H1 (cell line): ENCODE measurements around the gene ZBTB7A. TPM values are rescaled to one million over a fixed set of nuclear protein-coding genes. Genes with fewer than 3 reads are reported as not detected.
A peak's percentile ranks its signal among the peaks of the same experiment; 100 is the strongest.

Experiments
- CTCF ChIA-PET: fragments of 300-600 bp; sonication (Branson Sonifier 250); formaldehyde crosslinking; loops from one replicate; lab custom pipeline; 2021; ENCODE audit not compliant: partially characterized antibody; lab: Charles Lee
- POLR2A ChIA-PET: fragments of 300-600 bp; sonication (Branson Sonifier 250); formaldehyde crosslinking; loops from one replicate; lab custom pipeline; 2021; ENCODE audit warnings: inconsistent platforms; ENCODE audit not compliant: partially characterized antibody; lab: Charles Lee
- DNase-seq, 2 experiments: peaks; one replicate each; pipeline versions ENCODE4 v3.0.0 to v3.0.0-alpha.2; 2010 to 2022; ENCODE audit warnings: low spot score in 2 of 2, low read depth in 1 of 2, mixed read lengths in 1 of 2
- FAIRE-seq: peaks from 2 replicates; lab custom pipeline; 2011; peaks lifted over from hg19 to GRCh38; lab: Jason Lieb, UNC
- H2AFZ ChIP-seq: 2 replicates; pipeline ENCODE4 v1.8.1; 2012; ENCODE audit warnings: low read length, inconsistent platforms
- H2AK5ac ChIP-seq: 2 replicates; pipeline ENCODE4 v1.6.1; 2013; ENCODE audit warnings: low read depth, low read length
- H2BK120ac ChIP-seq: replicated peaks from 2 replicates; pipeline ENCODE3; 2013; ENCODE audit warnings: low read depth, low read length, inconsistent platforms
- H2BK12ac ChIP-seq: 2 replicates; pipeline ENCODE4 v1.6.1; 2013; ENCODE audit warnings: low read depth, low read length
- H2BK15ac ChIP-seq: 2 replicates; pipeline ENCODE4 v1.6.1; 2013; ENCODE audit warnings: low read length
- H2BK20ac ChIP-seq: 2 replicates; pipeline ENCODE4 v1.6.1; 2013; ENCODE audit warnings: low read length
- H2BK5ac ChIP-seq: 2 replicates; pipeline ENCODE4 v1.6.1; 2013; ENCODE audit warnings: low read depth, low read length
- H3K14ac ChIP-seq: 2 replicates; pipeline ENCODE4 v1.6.1; 2013; ENCODE audit warnings: inconsistent platforms; ENCODE audit not compliant: insufficient read length
- H3K18ac ChIP-seq: 2 replicates; pipeline ENCODE4 v1.6.1; 2013; ENCODE audit warnings: low read length; ENCODE audit errors: extremely low read depth
- H3K23ac ChIP-seq: 2 replicates; pipeline ENCODE4 v1.6.1; 2013; ENCODE audit warnings: inconsistent platforms; ENCODE audit not compliant: insufficient read length
- H3K23me2 ChIP-seq: 2 replicates; pipeline ENCODE4 v1.6.1; 2013; ENCODE audit warnings: low read depth, low read length
- H3K27ac ChIP-seq: 2 replicates; pipeline ENCODE4 v1.6.1; 2011; ENCODE audit warnings: low read depth, low read length, inconsistent platforms
- H3K27me3 ChIP-seq, 4 experiments: replicated peaks in 1 of 4; 1 replicate in 1 of 4; 2 replicates in 3 of 4; pipeline versions ENCODE4 v1.6.1 to v1.8.1; 2011 to 2013; ENCODE audit warnings: low read length in 3 of 4, mild to moderate bottlenecking in 3 of 4, inconsistent platforms in 2 of 4, mixed read lengths in 2 of 4, moderate library complexity in 1 of 4; ENCODE audit not compliant: control insufficient read depth in 3 of 4, insufficient read depth in 3 of 4; ENCODE audit errors: extremely low read depth in 1 of 4
- H3K36me3 ChIP-seq, 4 experiments: 2 replicates each; pipeline versions ENCODE4 v1.6.1 to v1.8.1; 2011 to 2013; ENCODE audit warnings: mild to moderate bottlenecking in 4 of 4, low read length in 3 of 4, moderate library complexity in 2 of 4, control low read depth in 1 of 4, inconsistent platforms in 1 of 4; ENCODE audit not compliant: insufficient read depth in 4 of 4, control insufficient read depth in 2 of 4
- H3K4ac ChIP-seq: replicated peaks from 2 replicates; pipeline ENCODE3; 2013; ENCODE audit warnings: low read length, low read depth, mixed read lengths, inconsistent platforms; ENCODE audit not compliant: insufficient read length
- H3K4me1 ChIP-seq, 4 experiments: replicated peaks in 1 of 4; 1 replicate in 1 of 4; 2 replicates in 3 of 4; pipeline versions ENCODE4 v1.6.1 to v1.8.1; 2011 to 2013; ENCODE audit warnings: low read length in 3 of 4, inconsistent platforms in 2 of 4, mixed read lengths in 1 of 4; ENCODE audit not compliant: insufficient read depth in 4 of 4, control insufficient read depth in 3 of 4
- H3K4me2 ChIP-seq, 2 experiments: 2 replicates each; pipeline versions ENCODE4 v1.6.1 to v1.8.1; 2011 to 2013; ENCODE audit warnings: low read depth in 2 of 2, low read length in 2 of 2, control low read depth in 1 of 2, inconsistent platforms in 1 of 2, mild to moderate bottlenecking in 1 of 2; ENCODE audit not compliant: insufficient read depth in 1 of 2
- H3K4me3 ChIP-seq, 4 experiments: fragments of 200-600, 300-600 bp in 1 of 4; sonication (generic), shearing (Covaris generic), sonication (Bioruptor Twin) in 1 of 4; 2 replicates each; pipeline versions ENCODE4 v1.5.1 to v1.8.1; 2011 to 2016; ENCODE audit warnings: low read length in 4 of 4, low read depth in 3 of 4, control low read depth in 2 of 4, inconsistent platforms in 2 of 4, mild to moderate bottlenecking in 2 of 4, mixed read lengths in 1 of 4, moderate library complexity in 1 of 4; ENCODE audit not compliant: insufficient read depth in 2 of 4; ENCODE audit errors: extremely low read depth in 1 of 4
- H3K56ac ChIP-seq: replicated peaks from 2 replicates; pipeline ENCODE3; 2013; ENCODE audit warnings: low read depth, mild to moderate bottlenecking, mixed read lengths, low read length, inconsistent platforms; ENCODE audit not compliant: insufficient read length
- H3K79me1 ChIP-seq: 2 replicates; pipeline ENCODE4 v1.6.1; 2013; ENCODE audit warnings: low read depth, low read length, control low read depth
- H3K79me2 ChIP-seq, 2 experiments: 2 replicates each; pipeline versions ENCODE4 v1.6.1 to v1.8.1; 2012 to 2013; ENCODE audit warnings: low read length in 2 of 2, mild to moderate bottlenecking in 2 of 2, inconsistent platforms in 1 of 2; ENCODE audit not compliant: insufficient read depth in 2 of 2, control insufficient read depth in 1 of 2
- H3K9ac ChIP-seq, 4 experiments: replicated peaks in 1 of 4; 1 replicate in 1 of 4; 2 replicates in 3 of 4; pipeline versions ENCODE4 v1.6.1 to v1.8.1; 2011 to 2013; ENCODE audit warnings: low read depth in 3 of 4, low read length in 3 of 4, control low read depth in 2 of 4, mild to moderate bottlenecking in 2 of 4, moderate library complexity in 2 of 4, inconsistent platforms in 1 of 4; ENCODE audit errors: extremely low read depth in 1 of 4
- H3K9me3 ChIP-seq, 2 experiments: 2 replicates each; pipeline versions ENCODE4 v1.6.1 to v1.8.1; 2012 to 2013; ENCODE audit warnings: mild to moderate bottlenecking in 2 of 2, moderate library complexity in 2 of 2, control low read depth in 1 of 2, inconsistent platforms in 1 of 2, low read depth in 1 of 2, low read length in 1 of 2, mixed read lengths in 1 of 2; ENCODE audit not compliant: insufficient read depth in 2 of 2
- H4K20me1 ChIP-seq, 2 experiments: replicated peaks in 1 of 2; 2 replicates each; pipeline versions ENCODE3 to v1.8.1; 2011 to 2013; ENCODE audit warnings: inconsistent platforms in 2 of 2, low read length in 2 of 2, mild to moderate bottlenecking in 1 of 2; ENCODE audit not compliant: insufficient read depth in 2 of 2, control insufficient read depth in 1 of 2
- H4K5ac ChIP-seq: 2 replicates; pipeline ENCODE4 v1.6.1; 2013; ENCODE audit warnings: low read length, low read depth, mixed read lengths, inconsistent platforms; ENCODE audit not compliant: insufficient read length
- H4K8ac ChIP-seq: 2 replicates; pipeline ENCODE4 v1.8.0; 2013; ENCODE audit warnings: mild to moderate bottlenecking, moderate library complexity, low read length, inconsistent platforms; ENCODE audit not compliant: insufficient read depth; ENCODE audit errors: extremely low read depth
- H4K91ac ChIP-seq: replicated peaks from 2 replicates; pipeline ENCODE3; 2013; ENCODE audit warnings: low read length, mixed read lengths, inconsistent platforms; ENCODE audit not compliant: insufficient read length
- CBX5 ChIP-seq: fragments of 300-800, 300-1000 bp; sonication (generic); IDR thresholded peaks from 2 replicates; pipeline ENCODE4 v1.7.1; 2016; ENCODE audit warnings: antibody characterized with exemption, low read length, low read depth
- FOSL1 ChIP-seq: IDR thresholded peaks from 2 replicates; pipeline ENCODE4 v1.6.1; 2011; ENCODE audit warnings: mild to moderate bottlenecking, low read depth, low read length, moderate library complexity; ENCODE audit not compliant: insufficient read depth
- GTF2F1 ChIP-seq: IDR thresholded peaks from 2 replicates; pipeline ENCODE4 v1.6.1; 2012; ENCODE audit warnings: low read depth, low read length, improper control_type of control experiment, borderline replicate concordance
- NANOG ChIP-seq: IDR thresholded peaks from 2 replicates; pipeline ENCODE4 v1.6.1; 2011; ENCODE audit warnings: low read length, low read depth, mild to moderate bottlenecking, inconsistent platforms; ENCODE audit not compliant: insufficient read depth, poor library complexity, severe bottlenecking
- POLR2AphosphoS5 ChIP-seq: IDR thresholded peaks from 2 replicates; pipeline ENCODE4 v1.6.1; 2011; ENCODE audit warnings: low read depth, low read length
- SIN3A ChIP-seq, 2 experiments: IDR thresholded peaks in 1 of 2; conservative IDR thresholded peaks in 1 of 2; 2 replicates each; pipeline ENCODE4 v1.6.1; 2011 to 2012; ENCODE audit warnings: low read length in 2 of 2, improper control_type of control experiment in 1 of 2, low read depth in 1 of 2, mild to moderate bottlenecking in 1 of 2
- SIRT6 ChIP-seq: IDR thresholded peaks from one replicate; pipeline ENCODE4 v1.7.1; 2012; ENCODE audit warnings: low read length, inconsistent platforms
- SP1 ChIP-seq: IDR thresholded peaks from 2 replicates; pipeline ENCODE4 v1.6.1; 2011; ENCODE audit warnings: low read depth, low read length
- ZNF274 ChIP-seq: IDR thresholded peaks from 2 replicates; pipeline ENCODE4 v1.7.0; 2012; ENCODE audit warnings: low read length, borderline replicate concordance; ENCODE audit errors: extremely low read depth
- WGBS, 2 experiments: shearing (Covaris generic) in 1 of 2; methylation state at CpG; one replicate each; pipeline versions ENCODE4 v1.1.6 to v1.1.7; 2013 to 2015; ENCODE audit warnings: low lambda C conversion rate in 2 of 2, mixed read lengths in 2 of 2, inconsistent platforms in 1 of 2, low coverage in 1 of 2, missing lambda C conversion rate in 1 of 2; ENCODE audit not compliant: insufficient replicate concordance in 2 of 2, insufficient coverage in 1 of 2, insufficient read length in 1 of 2; ENCODE audit errors: extremely low coverage in 1 of 2, missing lambda C conversion rate in 1 of 2; 5-methylcytosine and 5-hydroxymethylcytosine counted together
- polyA plus RNA-seq, 7 experiments: library from polyadenylated mRNA; depleted of rRNA in 3 of 7; stranded (reverse) in 5 of 7; unstranded in 2 of 7; fragments of >200 nt in 5 of 7; fragments of 200-250 nt in 2 of 7; gene quantifications; 1 replicate in 5 of 7; 2 replicates in 1 of 7; 4 replicates in 1 of 7; pipeline versions ENCODE4 v1.2.1 to v1.2.3, GENCODE V29; 2011 to 2013; ENCODE audit warnings: missing spikeins in 2 of 7, mixed read lengths in 2 of 7
- total RNA-seq: library from RNA; stranded (reverse); fragmentation: NEBNext Ultra II Directional; extraction: Animal tissue kit (Norgen Biotek cat#: 25700); gene quantifications from 2 replicates; pipeline ENCODE4 v1.2.1, GENCODE V29; 2021
- TF ChIP-seq, protein P1 (sequence below): IDR thresholded peaks from 2 replicates; pipeline ENCODE4 v1.6.1; 2012; ENCODE audit warnings: low read length, inconsistent platforms

Gene ZBTB7A
- total and polyA plus RNA-seq, 2 of the 8 experiments (the other 6 are each of a cell fraction or from before 2014, with no cell fraction given) = 5.6 to 17.8 TPM

DNA sequence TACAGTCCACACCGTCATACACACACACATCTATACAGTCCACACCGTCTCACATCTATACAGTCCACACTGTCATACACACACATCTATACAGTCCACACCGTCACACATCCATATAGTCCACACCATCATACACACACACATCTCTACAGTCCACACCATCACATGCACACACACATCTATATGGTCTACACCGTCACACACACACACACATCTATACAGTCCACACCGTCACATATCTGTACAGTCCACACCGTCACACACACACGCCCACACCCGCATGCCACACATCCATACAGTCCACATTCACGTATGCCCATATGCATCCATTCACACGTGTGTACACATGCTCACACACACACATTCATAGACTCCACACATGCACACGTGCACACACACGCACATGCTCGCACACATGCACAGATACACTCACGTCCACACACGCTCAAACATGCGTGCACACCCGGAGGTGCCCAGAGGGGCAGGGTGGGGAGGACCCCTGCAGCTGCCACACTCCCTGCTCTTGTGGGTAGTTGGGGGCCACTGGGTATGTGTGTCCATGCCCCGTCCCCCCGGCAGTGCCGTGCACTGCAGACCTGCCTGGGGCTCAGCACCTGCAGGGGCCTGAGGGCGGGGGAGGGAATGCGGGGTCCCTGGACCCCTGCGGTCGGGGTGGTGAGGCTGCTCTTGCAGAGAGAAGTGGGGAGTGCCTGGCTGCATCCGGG is 30.0 kb downstream of the ZBTB7A start:
- WGBS, 2 experiments = 96% methylated on average over 20 of the region's 25 CpGs; no CpG with 5 or more reads in 1 of the 2 experiments
- ChIA-PET POLR2A (interaction anchor here (1.6 kb wide), 1 partner anchor 10 kb away, joined by 5 read pairs; no protein-coding TSS in a partner anchor), CTCF (no interaction called here)
- no peak overlapping the region; the same call in 1 of the 2 replicates for H2BK12ac ChIP-seq
- H3K18ac ChIP-seq = no peak overlapping the region
- TF ChIP-seq CBX5 (no peak), POLR2AphosphoS5 (no peak), ZNF274 (no peak), FOSL1 (no peak), SIN3A (conservative IDR thresholded peaks at IDR 0.05 in 1 of 2, IDR thresholded peaks at IDR 0.05 in 1 of 2; ENCODE audit: low read depth in 1 of 2, low read length in 2 of 2) (no peak), NANOG (no peak), SP1 (no peak), GTF2F1 (no peak), SIRT6 (no peak)
- TF ChIP-seq, protein P1, sequence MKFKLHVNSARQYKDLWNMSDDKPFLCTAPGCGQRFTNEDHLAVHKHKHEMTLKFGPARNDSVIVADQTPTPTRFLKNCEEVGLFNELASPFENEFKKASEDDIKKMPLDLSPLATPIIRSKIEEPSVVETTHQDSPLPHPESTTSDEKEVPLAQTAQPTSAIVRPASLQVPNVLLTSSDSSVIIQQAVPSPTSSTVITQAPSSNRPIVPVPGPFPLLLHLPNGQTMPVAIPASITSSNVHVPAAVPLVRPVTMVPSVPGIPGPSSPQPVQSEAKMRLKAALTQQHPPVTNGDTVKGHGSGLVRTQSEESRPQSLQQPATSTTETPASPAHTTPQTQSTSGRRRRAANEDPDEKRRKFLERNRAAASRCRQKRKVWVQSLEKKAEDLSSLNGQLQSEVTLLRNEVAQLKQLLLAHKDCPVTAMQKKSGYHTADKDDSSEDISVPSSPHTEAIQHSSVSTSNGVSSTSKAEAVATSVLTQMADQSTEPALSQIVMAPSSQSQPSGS = no peak
- no peak overlapping the region for H4K8ac ChIP-seq
- peak overlapping the region; percentile 78 for H3K4ac ChIP-seq
- H3K79me2 ChIP-seq = no peaks in the 10 kb centered on the region
- H4K5ac ChIP-seq = no peak overlapping the region
- no peak overlapping the region for H3K56ac ChIP-seq
- no peak overlapping the region for H3K4me3 ChIP-seq
- no peak overlapping the region for H3K4me2 ChIP-seq
- H3K27me3 ChIP-seq = no peaks in the 10 kb centered on the region
- H4K20me1 ChIP-seq = peaks cover 0 to 21% of the 10 kb centered on the region in 2 experiments
- no peaks in the 10 kb centered on the region for H3K79me1 ChIP-seq
- DNase-seq = no peak
- H2AK5ac ChIP-seq = no peak overlapping the region
- H3K23me2 ChIP-seq = peaks cover 9% of the 10 kb centered on the region; the same call in 1 of the 2 replicates
- H2BK20ac ChIP-seq = no peak overlapping the region
- no peak overlapping the region for H2BK120ac ChIP-seq
- H2BK15ac ChIP-seq = no peak overlapping the region
- H3K36me3 ChIP-seq = peaks cover 0 to 47% (median 22%) of the 10 kb centered on the region in 4 experiments; a peak in 6 of 8 replicates
- no peak overlapping the region for H3K14ac ChIP-seq
- peak overlapping the region; percentile 74 for H4K91ac ChIP-seq
- peaks cover 3 to 5% of the 10 kb centered on the region in 2 experiments; a peak in 1 of 4 replicates for H3K9me3 ChIP-seq
- no peak overlapping the region for H3K23ac ChIP-seq
- no peak overlapping the region for H2AFZ ChIP-seq
- H3K9ac ChIP-seq = no peak overlapping the region
- FAIRE-seq = no peak
- H2BK5ac ChIP-seq = peak overlapping the region; percentile 47; the same call in 1 of the 2 replicates
- H3K27ac ChIP-seq = no peak overlapping the region
- no peaks in the 10 kb centered on the region for H3K4me1 ChIP-seq
